ENCODE measurements around the gene NPFFR2.

DNA sequence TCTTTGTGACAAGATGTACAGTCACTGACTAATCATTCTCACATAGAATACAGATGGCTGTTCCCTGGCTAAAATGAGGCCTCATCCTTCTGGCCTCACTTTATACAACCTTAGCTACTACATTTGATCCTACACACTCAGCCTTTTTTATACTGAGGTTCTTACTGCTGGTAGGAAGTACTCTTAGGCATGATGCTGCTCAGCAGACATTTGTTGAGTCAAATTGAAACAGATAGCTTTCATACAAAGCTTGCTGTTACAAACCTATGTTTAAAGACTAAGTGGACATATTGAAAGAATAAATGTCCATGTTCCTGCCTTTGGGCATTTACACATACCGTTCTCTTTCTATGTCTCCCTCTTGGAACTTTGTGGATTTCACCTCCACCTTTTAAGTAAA, 154.9 kb downstream of the NPFFR2 start:
- no peak for TF ChIP-seq POLR2AphosphoS5 (IDR thresholded peaks at IDR 0.05; ENCODE audit: low read depth)
- no peak for TF ChIP-seq CTCF (conservative IDR thresholded peaks at IDR 0.05; ENCODE audit: low read depth in 2 of 2)
- TF ChIP-seq EZH2 (IDR thresholded peaks at IDR 0.05; ENCODE audit: low read depth, unreplicated experiment) = no peak

Measured in GM23338 (cell line).